ENCODE results near the gene IL13RA1. TPM values are rescaled to one million over a fixed set of nuclear protein-coding genes. Genes with fewer than 3 reads are reported as not detected.
A peak's percentile ranks its signal among the peaks of the same experiment; 100 is the strongest.
"Not testable (repeated sequence)": the region's sequence is repeated elsewhere in the genome, so short reads cannot be mapped to it uniquely, and the experiment has no call there.

The IL13RA1 gene
- total RNA-seq, 1 donor from 2014 or later, result 19.7 TPM

DNA sequence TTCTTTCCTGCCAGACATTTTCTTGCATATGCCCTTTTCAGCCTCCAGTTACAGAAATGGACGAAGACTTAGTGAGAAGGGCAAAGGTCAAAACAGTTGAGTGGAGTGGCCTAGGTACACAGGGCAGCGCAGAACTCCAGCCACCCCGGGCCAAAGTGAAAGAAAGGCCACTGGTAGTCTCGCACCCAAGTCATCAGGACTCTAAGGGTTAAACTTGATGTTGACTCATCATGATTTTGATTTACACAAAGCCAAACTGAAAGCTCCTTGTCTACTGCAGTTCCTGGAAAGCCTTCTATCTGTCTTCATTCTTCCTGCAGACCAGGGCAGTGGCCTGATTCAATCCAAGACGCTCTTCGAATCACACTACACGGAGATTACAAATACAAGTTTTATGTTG lies 2.6 kb upstream of the IL13RA1 start:
- DNase-seq (ENCODE audit: missing footprints), result no peak
- intact Hi-C loops (cut with DNase I), result no loop called here
- ATAC-seq, result no peak

DNA sequence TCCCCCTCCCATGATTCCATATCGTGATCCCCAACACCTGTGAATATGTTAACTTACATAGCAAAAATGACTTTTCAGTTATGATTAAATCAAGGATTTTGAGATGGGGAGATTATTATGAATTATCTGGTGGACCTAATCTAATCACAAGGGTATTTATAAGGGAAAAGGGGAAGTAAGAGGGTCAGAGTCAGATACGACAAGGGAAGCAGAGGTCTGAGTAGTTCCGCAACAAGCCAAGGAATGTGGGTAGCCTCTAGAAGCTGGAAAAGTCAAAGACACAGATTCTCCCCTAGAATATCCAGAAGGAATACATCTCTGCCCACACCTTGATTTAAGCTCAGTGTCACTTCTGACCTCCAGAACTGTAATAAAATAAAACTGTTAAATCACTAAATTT lies 1.0 kb upstream of the IL13RA1 start:
- intact Hi-C loops (cut with DNase I), result no loop called here
- ATAC-seq (no peak), DNase-seq (ENCODE audit: missing footprints) (no peak)

DNA sequence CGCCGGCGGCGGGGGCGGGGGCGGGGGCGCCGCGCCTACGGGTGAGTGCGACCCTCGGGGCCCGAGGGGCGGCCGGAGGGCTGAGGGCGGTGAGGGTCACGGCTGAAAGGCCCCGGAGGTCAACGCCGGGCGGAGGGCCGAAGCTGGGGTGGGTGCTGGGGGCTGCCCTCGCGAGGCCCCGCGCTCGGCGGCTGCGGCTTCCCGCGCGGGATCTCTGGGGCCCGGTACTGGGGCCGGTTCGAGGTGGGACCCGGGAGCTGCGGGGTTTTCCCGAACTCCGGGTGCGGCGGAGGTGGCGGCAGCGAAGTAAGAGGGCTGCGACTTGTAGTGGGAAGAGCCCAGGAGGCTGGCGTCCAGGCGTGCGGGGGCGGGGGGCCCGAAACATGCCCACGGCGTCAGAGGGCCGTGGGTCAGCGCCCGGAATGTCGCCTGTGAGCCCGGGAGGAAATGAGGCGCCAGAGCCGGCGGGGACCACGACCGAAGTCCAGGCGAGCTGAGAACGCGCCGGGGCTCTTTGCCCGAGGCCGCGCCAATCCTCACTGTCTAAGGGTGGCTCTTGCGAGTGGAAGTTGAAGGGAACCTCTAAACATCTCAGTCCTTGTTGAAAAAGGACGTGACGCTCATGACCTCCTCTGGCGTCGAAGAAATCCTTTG lies 407 bp downstream of the IL13RA1 start:
- intact Hi-C loops (cut with DNase I), result no loop called here
- ATAC-seq (peak; percentile 24), DNase-seq (ENCODE audit: missing footprints) (peak; percentile 73)

DNA sequence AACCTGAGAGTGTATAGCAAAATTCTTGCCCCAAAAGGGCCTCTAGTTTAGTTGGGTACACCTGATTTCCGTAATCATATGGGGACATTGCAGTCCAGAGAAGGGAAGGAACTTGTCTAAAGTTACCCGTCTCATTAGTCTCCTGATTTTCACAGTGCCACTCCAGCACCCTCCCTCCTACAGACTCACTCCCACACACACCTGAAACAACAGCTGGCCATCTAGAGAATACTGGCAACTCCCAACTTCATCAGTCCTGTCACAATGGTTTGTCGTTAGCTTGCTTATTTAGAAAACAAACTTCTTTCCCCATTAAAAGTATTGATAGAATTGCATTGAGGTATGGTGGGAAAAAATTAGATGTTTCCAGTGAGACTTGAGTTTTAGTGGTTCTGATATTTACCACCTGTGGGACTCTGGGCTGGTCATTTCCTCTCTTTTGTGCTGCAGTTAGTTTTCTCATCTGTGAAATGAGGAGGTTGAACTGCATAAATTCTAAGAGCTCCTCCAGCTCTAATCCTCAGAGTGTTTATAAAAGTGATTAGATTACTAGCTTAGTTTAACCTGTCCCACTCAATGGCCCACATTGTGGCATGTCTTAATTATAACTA lies 1.7 kb downstream of the IL13RA1 start:
- intact Hi-C loops (cut with DNase I), result no loop called here
- DNase-seq (ENCODE audit: missing footprints), result no peak
- ATAC-seq, result no peak

DNA sequence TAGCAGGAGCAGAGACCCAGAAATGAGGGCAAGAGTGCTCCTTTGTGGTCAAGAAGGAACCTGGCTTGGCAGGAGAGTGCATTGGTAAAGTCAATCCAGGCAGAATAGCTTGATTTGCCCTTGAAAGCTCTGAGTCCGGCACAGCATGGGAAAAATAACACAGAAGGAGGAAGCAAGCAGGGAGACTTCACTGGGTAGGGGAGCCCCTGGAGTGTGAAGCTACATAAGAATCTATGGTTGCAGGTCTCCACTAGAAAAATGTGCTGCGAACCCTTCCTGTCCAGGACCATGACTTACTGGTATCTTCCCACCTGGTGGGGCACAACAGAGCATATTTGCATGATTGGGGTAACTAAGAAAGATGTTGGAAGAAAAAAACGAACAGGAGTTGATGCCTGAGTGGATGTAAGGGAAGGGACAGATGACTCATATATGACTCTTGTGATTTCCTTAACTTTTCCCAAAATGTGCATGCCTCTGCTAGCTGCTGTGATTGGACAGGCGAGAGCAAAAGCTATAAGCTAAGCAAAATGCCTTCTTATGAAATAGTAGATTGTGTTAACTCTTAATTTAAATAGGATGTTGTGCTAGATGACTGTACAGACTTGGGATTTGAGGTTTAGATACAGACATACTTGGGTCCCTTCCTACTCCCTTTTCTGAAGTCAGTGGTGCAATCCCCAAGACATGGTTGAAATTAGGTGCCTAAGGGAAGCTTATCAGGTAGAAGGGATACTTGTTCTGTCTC lies 3.3 kb downstream of the IL13RA1 start:
- intact Hi-C loops (cut with DNase I), result no loop called here
- DNase-seq (ENCODE audit: missing footprints) (no peak), ATAC-seq (no peak)

DNA sequence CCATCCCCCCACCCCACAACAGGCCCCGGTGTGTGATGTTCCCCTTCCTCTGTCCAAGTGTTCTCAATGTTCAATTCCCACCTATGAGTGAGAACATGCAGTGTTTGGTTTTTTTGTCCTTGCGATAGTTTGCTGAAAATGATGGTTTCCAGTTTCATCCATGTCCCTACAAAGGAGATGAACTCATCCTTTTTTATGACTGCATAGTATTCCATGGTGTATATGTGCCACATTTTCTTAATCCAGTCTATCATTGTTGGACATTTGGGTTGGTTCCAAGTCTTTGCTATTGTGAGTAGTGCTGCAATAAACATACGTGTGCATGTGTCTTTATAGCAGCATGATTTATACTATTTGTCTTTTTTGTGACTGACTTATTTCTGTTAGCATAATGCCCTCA lies 5.1 kb downstream of the IL13RA1 start:
- DNase-seq (ENCODE audit: missing footprints); intact Hi-C loops (cut with DNase I); ATAC-seq: not testable (repeated sequence)

DNA sequence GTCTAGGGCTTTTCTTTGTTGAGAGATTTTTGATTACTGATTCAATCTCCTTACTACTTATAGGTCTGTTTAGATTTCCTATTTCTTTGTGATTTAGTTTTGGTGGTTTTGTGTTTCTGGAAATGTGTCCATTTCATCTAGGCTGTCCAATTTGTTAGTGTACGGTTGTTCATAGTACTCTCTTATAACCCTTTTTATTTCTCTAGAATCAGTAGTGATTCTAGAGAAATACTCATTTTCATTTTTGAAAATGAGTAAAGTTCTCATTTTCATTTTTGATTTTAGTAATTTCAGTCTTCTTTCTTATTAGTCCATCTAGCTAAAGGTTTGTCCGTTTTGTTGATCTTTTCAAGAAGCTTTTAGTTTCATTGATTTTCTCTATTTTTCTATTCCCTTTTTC lies 7.5 kb downstream of the IL13RA1 start:
- intact Hi-C loops (cut with DNase I), result no loop called here
- no peak for DNase-seq (ENCODE audit: missing footprints)
- ATAC-seq, result no peak

DNA sequence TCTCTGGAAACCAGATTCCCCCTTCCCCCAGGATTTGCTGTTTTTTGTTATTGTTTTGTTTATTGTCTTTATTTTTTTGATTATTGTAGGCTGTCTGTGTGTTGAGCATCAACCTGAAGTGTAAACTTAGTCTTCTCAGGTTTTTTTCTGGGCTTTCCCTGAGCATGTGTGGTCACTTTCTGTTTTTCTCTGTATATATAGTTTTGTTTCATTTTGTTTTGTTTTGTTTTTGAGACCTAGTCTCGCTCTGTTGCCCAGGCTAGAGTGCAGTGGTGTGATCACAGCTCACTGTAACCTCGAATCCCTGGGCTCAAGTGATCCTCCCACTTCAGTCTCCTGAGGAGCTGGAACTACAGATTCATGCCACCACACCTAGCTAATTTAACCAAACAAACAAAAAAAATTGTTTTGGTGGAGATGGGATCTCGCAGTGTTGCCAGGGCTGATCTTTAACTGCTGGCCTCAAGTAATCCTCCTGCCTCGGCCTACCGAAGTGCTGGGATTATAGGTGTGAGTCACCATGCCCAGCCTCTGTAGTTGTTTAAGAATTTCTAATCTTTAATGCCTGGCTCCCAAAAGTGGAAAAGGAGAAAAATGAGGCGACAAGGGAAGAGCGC lies 9.1 kb downstream of the IL13RA1 start:
- intact Hi-C loops (cut with DNase I), result no loop called here
- DNase-seq (ENCODE audit: missing footprints) (no peak), ATAC-seq (no peak)

DNA sequence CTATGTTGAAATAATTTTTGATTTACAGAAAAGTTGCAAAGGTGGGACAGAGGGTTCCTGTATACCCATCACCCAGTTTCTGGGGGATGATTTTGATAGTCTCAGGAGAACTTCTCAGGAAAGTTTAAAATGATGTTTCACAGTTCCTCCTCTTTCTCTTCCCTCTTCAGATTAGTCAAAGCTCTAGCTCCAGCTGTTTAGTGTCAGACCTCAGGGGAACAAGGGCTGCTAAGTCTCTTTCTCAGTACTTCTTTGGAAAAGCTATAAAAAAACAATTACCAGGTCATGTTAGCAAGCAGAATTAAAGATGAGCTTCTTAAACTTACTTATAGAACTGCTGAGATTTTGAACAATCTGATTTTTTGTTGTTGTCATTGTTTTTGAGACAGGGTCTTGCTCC lies 12.2 kb downstream of the IL13RA1 start:
- intact Hi-C loops (cut with DNase I), result no loop called here
- DNase-seq (ENCODE audit: missing footprints) (no peak), ATAC-seq (no peak)

DNA sequence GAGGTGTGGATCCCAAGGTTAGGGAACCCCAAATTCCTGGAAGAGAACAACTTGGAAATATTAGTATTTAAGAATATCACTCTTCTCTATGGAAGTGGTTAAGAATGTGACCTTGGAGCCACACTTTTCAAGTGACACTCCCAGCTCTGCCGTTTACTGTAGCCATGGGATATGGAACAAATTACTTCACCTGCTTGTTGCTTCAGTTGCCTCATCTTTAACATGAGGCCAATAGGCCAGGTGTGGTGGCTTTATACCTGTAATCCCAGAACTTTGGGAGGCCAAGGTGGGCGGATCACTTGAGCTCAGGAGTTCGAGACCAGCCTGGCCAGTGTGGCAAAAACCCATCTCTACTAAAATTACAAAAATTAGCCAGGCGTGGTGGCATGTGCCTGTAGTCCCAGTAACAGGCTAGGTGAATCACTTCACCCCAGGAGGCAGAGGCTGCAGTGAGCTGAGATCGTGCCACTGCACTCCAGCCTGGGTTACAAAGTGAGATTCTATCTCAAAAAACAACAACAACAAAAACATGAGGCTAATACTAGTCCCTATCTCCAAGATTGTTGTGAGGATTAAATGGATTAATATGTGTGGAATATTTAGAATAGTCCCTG lies 13.0 kb downstream of the IL13RA1 start:
- intact Hi-C loops (cut with DNase I), result no loop called here
- DNase-seq (ENCODE audit: missing footprints) (no peak), ATAC-seq (no peak)

DNA sequence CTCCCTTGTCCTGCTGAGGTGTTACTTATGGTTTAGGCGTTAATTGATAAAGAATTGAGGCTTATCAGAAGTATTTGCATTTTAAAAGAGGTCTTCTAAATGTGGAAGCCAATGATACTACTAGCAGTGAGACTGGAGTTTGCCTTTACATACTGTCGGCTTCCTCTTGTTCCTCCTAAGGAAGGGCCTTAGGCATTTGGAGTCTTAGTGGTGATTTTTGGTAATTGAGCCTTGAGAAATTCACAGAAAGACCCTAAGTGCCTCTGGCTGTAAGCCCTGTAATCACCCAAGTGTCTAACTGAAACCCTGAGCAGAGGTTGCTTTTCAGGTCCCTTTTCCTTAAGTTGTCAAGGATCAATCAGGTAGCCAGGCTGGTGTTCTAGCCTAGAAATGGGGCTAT lies 14.8 kb downstream of the IL13RA1 start:
- DNase-seq (ENCODE audit: missing footprints) (no peak), ATAC-seq (no peak)
- intact Hi-C loops (cut with DNase I), result no loop called here

DNA sequence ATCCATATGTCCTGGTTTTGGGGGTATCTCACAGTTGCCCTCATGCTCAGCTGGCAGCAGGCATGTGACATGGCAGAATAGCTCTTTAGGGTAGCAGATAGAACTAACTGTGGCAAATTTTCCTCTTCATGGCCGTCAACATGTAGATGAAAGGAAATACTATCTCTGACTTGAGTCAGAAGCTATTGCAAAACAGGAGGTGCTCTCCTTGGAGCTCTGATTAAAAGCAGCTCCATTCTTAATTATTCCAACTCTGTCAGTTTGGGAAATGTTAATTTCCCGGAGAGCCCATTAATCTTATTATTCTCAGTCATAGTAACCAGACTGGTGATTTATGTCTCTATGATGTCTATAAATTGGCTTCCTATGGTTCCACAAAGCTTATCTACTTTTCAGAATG lies 18.2 kb downstream of the IL13RA1 start:
- ATAC-seq, result no peak
- DNase-seq (ENCODE audit: missing footprints), result no peak
- intact Hi-C loops (cut with DNase I), result no loop called here

DNA sequence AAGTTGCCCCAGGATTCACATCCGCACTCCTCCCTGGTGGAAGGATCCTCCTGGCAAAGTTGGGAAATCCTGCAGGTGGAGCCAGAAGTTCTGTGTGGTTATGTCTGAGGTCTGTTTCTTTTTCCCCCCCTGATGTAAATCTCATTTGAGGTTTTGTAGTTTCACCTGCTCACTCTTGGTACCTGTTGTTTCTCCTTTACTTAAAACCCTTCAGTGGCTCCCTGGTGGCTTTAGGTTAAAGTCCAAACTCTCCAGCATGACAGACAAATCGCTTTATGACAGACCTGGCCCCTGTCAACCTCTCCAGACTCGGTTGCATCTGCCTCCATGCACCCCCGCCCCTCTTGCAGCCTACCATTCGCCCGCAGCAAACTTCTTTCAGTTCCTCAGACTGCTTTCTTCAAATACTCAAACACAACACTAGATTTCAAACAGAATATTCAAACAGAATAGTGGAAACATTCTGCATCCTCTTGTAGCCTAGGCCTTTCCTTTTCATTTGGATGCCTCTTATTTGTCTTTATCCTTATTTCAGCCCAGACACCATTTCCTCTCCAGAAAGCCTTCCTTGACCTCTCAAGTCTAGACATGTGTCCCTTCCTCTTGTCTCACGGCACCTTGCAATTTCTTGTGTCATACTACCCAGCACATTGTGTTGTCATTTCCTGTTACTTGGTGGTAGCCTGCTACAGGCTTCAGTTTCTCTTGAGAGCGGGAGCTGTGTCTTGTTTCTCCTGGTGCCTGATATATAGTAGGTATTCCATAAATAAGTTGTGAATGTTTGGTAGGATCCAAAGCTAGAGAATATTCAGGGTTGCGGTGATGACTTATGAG lies 24.8 kb downstream of the IL13RA1 start:
- intact Hi-C loops (cut with DNase I), result no loop called here
- DNase-seq (ENCODE audit: missing footprints) (no peak), ATAC-seq (no peak)

DNA sequence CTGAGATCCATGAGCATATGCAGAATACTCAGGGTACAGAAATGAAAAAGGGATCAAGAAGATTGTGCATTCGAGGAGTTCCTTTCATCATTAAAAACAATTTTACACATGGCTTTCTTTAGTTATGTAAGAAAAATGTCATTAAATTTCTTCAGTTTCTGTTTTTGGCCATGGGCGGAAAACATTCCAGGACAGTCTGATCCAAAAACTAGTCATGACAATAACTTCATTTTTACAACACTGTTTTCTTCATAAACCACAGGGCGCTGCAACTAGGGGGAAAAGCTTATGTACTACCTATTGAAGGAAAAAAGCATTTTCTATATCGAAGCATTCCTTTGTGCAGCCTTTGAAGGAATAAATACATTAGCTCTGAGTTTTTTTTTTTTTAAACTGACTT lies 28.2 kb downstream of the IL13RA1 start:
- ATAC-seq, result no peak
- intact Hi-C loops (cut with DNase I), result no loop called here

DNA sequence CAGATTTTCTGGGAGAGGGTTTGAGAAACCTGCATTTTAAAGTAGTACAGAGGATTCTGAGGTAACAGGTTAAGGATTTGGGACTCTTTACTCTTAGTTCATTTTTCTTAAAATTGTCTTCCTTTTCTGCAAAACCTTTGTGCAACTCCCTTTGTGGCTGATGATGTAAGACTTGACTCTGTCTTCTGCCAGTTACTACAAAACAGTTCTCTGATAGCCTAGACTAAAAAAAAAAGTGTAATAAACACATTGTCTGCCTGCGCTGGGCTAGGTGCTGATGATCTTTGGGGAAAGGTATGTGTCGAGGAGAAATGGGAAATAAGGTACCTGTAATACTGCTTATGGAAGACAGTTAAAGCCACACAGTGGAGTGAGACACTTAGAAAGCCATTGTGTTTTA lies 28.7 kb downstream of the IL13RA1 start:
- intact Hi-C loops (cut with DNase I), result no loop called here
- ATAC-seq (peak; percentile 50), DNase-seq (ENCODE audit: missing footprints) (no peak)

More for the DNA sequence above, 28.2 kb downstream of the IL13RA1 start:
- DNase-seq (ENCODE audit: missing footprints), result no peak

DNA sequence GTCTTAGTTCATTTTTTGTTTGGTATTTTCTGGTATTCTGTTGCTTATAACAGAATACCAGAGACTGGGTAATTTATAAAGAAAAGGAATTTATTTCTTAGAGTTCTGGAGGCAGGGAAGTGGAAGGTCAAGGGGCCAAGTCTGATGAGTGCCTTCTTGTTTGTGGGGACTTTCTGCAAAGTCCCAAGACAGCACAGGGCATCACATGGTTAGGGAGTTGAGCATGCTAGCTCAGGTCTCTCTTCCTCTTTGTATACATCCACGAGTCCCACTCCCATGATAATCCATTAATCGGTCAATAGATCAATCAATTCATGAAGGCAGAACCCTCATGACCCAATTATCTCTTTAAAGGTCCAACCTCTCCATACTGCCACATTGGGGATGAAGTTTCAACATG lies 31.1 kb downstream of the IL13RA1 start:
- DNase-seq (ENCODE audit: missing footprints) (no peak), ATAC-seq (no peak)
- intact Hi-C loops (cut with DNase I), result no loop called here

DNA sequence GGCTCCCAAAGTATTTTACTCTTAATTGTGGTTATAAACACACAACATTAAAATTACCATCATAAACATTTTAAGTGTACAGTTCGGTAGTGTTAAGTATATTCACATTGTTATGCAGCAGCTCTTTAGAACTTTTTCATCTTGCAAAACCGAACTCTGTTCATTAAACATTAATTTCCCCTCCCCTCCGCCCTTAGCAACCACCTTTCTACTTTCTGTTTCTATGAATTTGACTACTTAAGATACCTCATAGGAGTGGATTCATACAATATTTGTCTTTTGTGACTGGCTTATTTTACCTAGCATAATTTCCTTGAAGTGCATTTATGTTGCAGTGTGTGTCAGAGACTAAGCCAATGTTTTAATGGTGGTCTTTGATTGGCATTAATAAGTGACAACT lies 32.6 kb downstream of the IL13RA1 start:
- no peak for DNase-seq (ENCODE audit: missing footprints)
- no peak for ATAC-seq
- intact Hi-C loops (cut with DNase I), result no loop called here

DNA sequence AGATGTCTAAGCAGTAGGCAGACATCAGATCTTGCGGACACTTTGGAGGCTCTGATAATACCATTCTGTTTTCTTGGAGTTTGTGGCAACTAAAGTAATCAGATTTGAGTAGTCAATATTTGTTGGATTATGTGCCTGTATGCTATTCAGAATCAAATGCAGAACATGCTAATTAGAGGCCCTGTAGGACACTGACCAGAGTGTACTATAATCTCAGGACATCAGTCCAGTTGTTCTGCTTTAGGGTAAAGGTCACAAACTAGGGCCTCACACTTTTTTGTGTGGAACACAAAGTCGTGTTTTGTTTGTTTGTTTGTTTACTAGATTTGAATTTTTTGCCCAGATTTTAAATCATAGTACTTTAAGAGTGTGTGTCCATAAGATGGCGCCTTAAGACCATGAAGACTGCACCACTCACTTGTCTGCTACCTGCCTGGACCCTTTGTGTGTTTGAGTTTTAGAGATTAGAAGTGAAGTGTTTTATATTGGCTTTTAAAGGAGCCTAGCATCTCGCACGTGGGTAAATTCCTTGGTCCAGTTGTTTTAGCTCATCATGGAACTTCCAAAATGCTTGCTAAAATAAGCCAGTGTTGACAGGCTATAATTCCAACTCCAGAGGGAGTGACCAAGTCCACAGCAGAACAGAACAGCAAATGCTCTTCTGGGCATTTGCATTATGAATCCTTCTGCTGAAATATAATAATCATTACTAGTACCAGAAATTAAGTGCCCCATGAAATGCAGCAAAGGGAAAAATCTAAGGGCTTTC lies 34.7 kb downstream of the IL13RA1 start:
- DNase-seq (ENCODE audit: missing footprints) (no peak), ATAC-seq (no peak)
- intact Hi-C loops (cut with DNase I), result no loop called here

Data from Right ventricle myocardium inferior (tissue), 1 donor.